Stimulated activated CD4-positive, alpha-beta T cell treated with anti-CD3 and anti-CD28 coated beads, Interleukin-4, amount 100 ng/mL, for 1 hour (primary cell): ENCODE measurements around the gene NT5DC2.

Experiments used
- DNase-seq: peaks from one replicate; pipeline ENCODE4 v3.0.0-alpha.2; 2020

The NT5DC2 gene

GRCh38 chr3:52506266-52506966, 27.2 kb downstream of the NT5DC2 start:
- no peak for DNase-seq

GRCh38 chr3:52504977-52505376, 28.7 kb downstream of the NT5DC2 start:
- no peak for DNase-seq

- no peak for DNase-seq
Observed at GRCh38 chr3:52503788-52504424, 29.8 kb downstream of the NT5DC2 start.

- DNase-seq: no peak
Observed at GRCh38 chr3:52502808-52503350, 30.8 kb downstream of the NT5DC2 start.

GRCh38 chr3:52502001-52502400, 31.7 kb downstream of the NT5DC2 start:
- no peak for DNase-seq

GRCh38 chr3:52501046-52501445, 32.6 kb downstream of the NT5DC2 start:
- DNase-seq: no peak

GRCh38 chr3:52498137-52499054, 35.3 kb downstream of the NT5DC2 start:
- no peak for DNase-seq

GRCh38 chr3:52495777-52496602, 37.7 kb downstream of the NT5DC2 start:
- no peak for DNase-seq

GRCh38 chr3:52494886-52495495, 38.7 kb downstream of the NT5DC2 start, which contains the start of gene STAB1:
STAB1 (plus strand) TSS chr3:52495338; CDS start chr3:52495414, 76 bp downstream.
- no peak for DNase-seq

- DNase-seq: no peak
Observed at GRCh38 chr3:52494445-52494844, 39.2 kb downstream of the NT5DC2 start.

GRCh38 chr3:52493232-52494017, 40.2 kb downstream of the NT5DC2 start:
- no peak for DNase-seq

GRCh38 chr3:52492059-52492458, 41.6 kb downstream of the NT5DC2 start:
- DNase-seq: no peak

GRCh38 chr3:52490939-52491526, 42.6 kb downstream of the NT5DC2 start:
- DNase-seq: no peak

GRCh38 chr3:52490035-52490938, 43.4 kb downstream of the NT5DC2 start:
- no peak for DNase-seq

- DNase-seq: no peak
Observed at GRCh38 chr3:52489453-52489852, 44.2 kb downstream of the NT5DC2 start.

- no peak for DNase-seq
Observed at GRCh38 chr3:52488746-52489145, 44.9 kb downstream of the NT5DC2 start.

GRCh38 chr3:52487788-52488691, 45.6 kb downstream of the NT5DC2 start:
- no peak for DNase-seq

- DNase-seq: no peak
Observed at GRCh38 chr3:52487050-52487787, 46.4 kb downstream of the NT5DC2 start.
